HepG2 (cell line): ENCODE results near the gene LCTL. TPM values are rescaled to one million over a fixed set of nuclear protein-coding genes. Genes with fewer than 3 reads are reported as not detected.

Experiments
- ATAC-seq: fragments of 200-7000 bp; cut with Tn5 transposase; 3 replicates; pipeline ENCODE4 v1.9.1; 2020; ENCODE audit warnings: mild to moderate bottlenecking, moderate library complexity
- BruUV-seq: library from RNA; stranded (reverse); fragments of 400-500 nt; replicated peaks from 2 replicates; lab custom pipeline; 2021; lab: Mats Ljungman, UMichigan
- CTCF ChIA-PET: fragments of 300-600 bp; formaldehyde crosslinking; extraction: SDS; loops from one replicate; lab custom pipeline; 2021; ENCODE audit warnings: low total read pairs, inconsistent platforms, low intra/inter-chr PET ratio; lab: Yijun Ruan, JAX
- POLR2A ChIA-PET: fragments of 350-600 bp; sonication (Branson Sonifier 250); formaldehyde crosslinking; loops from one replicate; lab custom pipeline; 2020; ENCODE audit warnings: antibody characterized with exemption, inconsistent platforms; lab: Yijun Ruan, JAX
- DNase-seq: peaks from one replicate; pipeline ENCODE4 v3.0.0-alpha.2; 2015; ENCODE audit warnings: low spot score
- FAIRE-seq: peaks from 3 replicates; lab custom pipeline; 2011; peaks lifted over from hg19 to GRCh38; lab: Jason Lieb, UNC
- H2AFZ ChIP-seq: one replicate; pipeline ENCODE4 v1.6.1; 2011; ENCODE audit warnings: low read length, inconsistent platforms
- H3K27ac ChIP-seq: fragments of 300-600 bp; 3 replicates; pipeline ENCODE4 v1.8.0; 2011; ENCODE audit warnings: mixed run types, mild to moderate bottlenecking, mixed read lengths, low read length, inconsistent platforms; ENCODE audit not compliant: insufficient read depth; ENCODE audit errors: extremely low read length
- H3K27me3 ChIP-seq, 2 experiments: fragments of 200-600 bp in 1 of 2; 2 replicates in 1 of 2; 3 replicates in 1 of 2; pipeline versions ENCODE4 v1.6.0 to v1.8.0; 2011; ENCODE audit warnings: low read length in 2 of 2, mild to moderate bottlenecking in 2 of 2, moderate library complexity in 2 of 2, inconsistent platforms in 1 of 2; ENCODE audit not compliant: insufficient read depth in 2 of 2, control insufficient read depth in 1 of 2
- H3K36me3 ChIP-seq, 2 experiments: fragments of 200-600 bp in 1 of 2; replicated peaks in 1 of 2; 2 replicates in 1 of 2; 3 replicates in 1 of 2; pipeline versions ENCODE4 v1.5.1 to v1.8.0; 2011; ENCODE audit warnings: low read length in 2 of 2, inconsistent platforms in 1 of 2; ENCODE audit not compliant: insufficient read depth in 2 of 2, control insufficient read depth in 1 of 2
- H3K4me1 ChIP-seq: 2 replicates; pipeline ENCODE4 v1.5.1; 2012; ENCODE audit warnings: low read length, inconsistent platforms; ENCODE audit not compliant: insufficient read depth
- H3K4me2 ChIP-seq: 2 replicates; pipeline ENCODE4 v1.6.0; 2011; ENCODE audit warnings: low read depth, low read length, inconsistent platforms
- H3K4me3 ChIP-seq, 3 experiments: fragments of 200-600 bp in 1 of 3; sonication (generic), shearing (Covaris generic) in 1 of 3; replicated peaks in 1 of 3; 2 replicates each; pipeline ENCODE4 v1.5.1; 2011 to 2016; ENCODE audit warnings: low read length in 3 of 3, inconsistent platforms in 2 of 3, low read depth in 2 of 3, mild to moderate bottlenecking in 2 of 3, control low read depth in 1 of 3, mixed read lengths in 1 of 3; ENCODE audit not compliant: insufficient read depth in 1 of 3
- H3K79me2 ChIP-seq: one replicate; pipeline ENCODE4 v1.6.1; 2011; ENCODE audit warnings: low read length, inconsistent platforms; ENCODE audit not compliant: insufficient read depth
- H3K9ac ChIP-seq: 2 replicates; pipeline ENCODE4 v1.6.0; 2011; ENCODE audit warnings: mild to moderate bottlenecking, low read depth, low read length, inconsistent platforms; ENCODE audit not compliant: insufficient read depth
- H3K9me3 ChIP-seq: 2 replicates; pipeline ENCODE4 v1.5.1; 2012; ENCODE audit warnings: mild to moderate bottlenecking, low read length
- H4K20me1 ChIP-seq: 2 replicates; pipeline ENCODE4 v1.6.0; 2011; ENCODE audit warnings: inconsistent platforms, mild to moderate bottlenecking, low read length, moderate library complexity; ENCODE audit not compliant: insufficient read depth
- ARNT2 ChIP-seq: sonication (generic); formaldehyde crosslinking; IDR thresholded peaks from 2 replicates; pipeline ENCODE4 v1.8.0; 2022; ENCODE audit warnings: mild to moderate bottlenecking, low read depth, missing genetic modification reagents, moderate library complexity
- CEBPG ChIP-seq: IDR thresholded peaks from 2 replicates; pipeline ENCODE4 v1.6.1; 2016
- CERS6 ChIP-seq: sonication (generic); formaldehyde crosslinking; IDR thresholded peaks from 2 replicates; pipeline ENCODE4 v1.5.0; 2020; ENCODE audit warnings: missing genetic modification reagents
- HOXA3 ChIP-seq: sonication (generic); formaldehyde crosslinking; IDR thresholded peaks from 2 replicates; pipeline ENCODE4 v1.5.0; 2020; ENCODE audit warnings: missing genetic modification reagents
- HOXA7 ChIP-seq: sonication (generic); formaldehyde crosslinking; IDR thresholded peaks from 2 replicates; pipeline ENCODE4 v1.8.1; 2022; ENCODE audit warnings: mild to moderate bottlenecking, missing genetic modification reagents, moderate library complexity
- REL ChIP-seq: sonication (generic); formaldehyde crosslinking; conservative IDR thresholded peaks from 2 replicates; pipeline ENCODE4 v1.8.0; 2022; ENCODE audit warnings: mild to moderate bottlenecking, missing genetic modification reagents, moderate library complexity
- SKIL ChIP-seq: sonication (generic); formaldehyde crosslinking; IDR thresholded peaks from 2 replicates; pipeline ENCODE4 v1.8.0; 2022; ENCODE audit warnings: missing genetic modification reagents, mild to moderate bottlenecking, moderate library complexity, borderline replicate concordance
- SRY ChIP-seq: sonication (generic); formaldehyde crosslinking; IDR thresholded peaks from 2 replicates; pipeline ENCODE4 v1.8.0; 2022; ENCODE audit warnings: mild to moderate bottlenecking, missing genetic modification reagents
- U2AF1 ChIP-seq: fragments of 200-400 bp; formaldehyde crosslinking; optimal IDR thresholded peaks from 2 replicates; pipeline ENCODE3; 2017; ENCODE audit warnings: mild to moderate bottlenecking, low read depth, low read length
- ZNF382 ChIP-seq: sonication (generic); formaldehyde crosslinking; IDR thresholded peaks from 2 replicates; pipeline ENCODE4 v1.5.0; 2020; ENCODE audit warnings: missing genetic modification reagents, mild to moderate bottlenecking, borderline replicate concordance
- ZNF430 ChIP-seq: sonication (generic); formaldehyde crosslinking; IDR thresholded peaks from 2 replicates; pipeline ENCODE4 v1.9.0; 2021; ENCODE audit warnings: mild to moderate bottlenecking, missing genetic modification reagents
- ZNF530 ChIP-seq: sonication (generic); formaldehyde crosslinking; IDR thresholded peaks from 2 replicates; pipeline ENCODE4 v1.5.0; 2020; ENCODE audit warnings: low read depth, mild to moderate bottlenecking, missing genetic modification reagents
- WGBS: methylation state at CpG from one replicate; pipeline ENCODE4 v1.1.6; 2017; ENCODE audit warnings: low lambda C conversion rate; 5-methylcytosine and 5-hydroxymethylcytosine counted together
- in situ Hi-C: cut with HindIII; loops from 2 replicates; pipeline ENCODE4 v1.10.0; 2017; ENCODE audit warnings: low pct_unique_long_range_greater_than_20kb; ENCODE audit not compliant: extremely low pct_ligation_motif_present
- intact Hi-C: fragments of 100-400 bp; cut with micrococcal nuclease; formaldehyde crosslinking; loops from one replicate; pipeline ENCODE4 v1.10.0; 2022; ENCODE audit not compliant: unreplicated experiment
- polyA plus RNA-seq, 8 experiments: library from polyadenylated mRNA; depleted of rRNA in 3 of 8; stranded (reverse) in 7 of 8; unstranded in 1 of 8; fragments of >200 nt; fragmentation: Illumina TruSeq in 4 of 8; extraction: Trizol in 4 of 8; gene quantifications; 2 replicates each; pipeline versions ENCODE4 v1.2.1 to v1.2.3, GENCODE V29; 2011 to 2016; ENCODE audit warnings: low read depth in 4 of 8, missing spikeins in 1 of 8, mixed read lengths in 1 of 8; ENCODE audit not compliant: insufficient read depth in 1 of 8
- total RNA-seq, 5 experiments: library from RNA; depleted of rRNA; stranded (reverse); fragments of >200 nt; fragmentation: Illumina TruSeq; extraction: Trizol; gene quantifications; 2 replicates each; pipeline ENCODE4 v1.2.3, GENCODE V29; 2016; ENCODE audit warnings: low read depth in 1 of 5
- TF ChIP-seq, protein P1 (sequence below): sonication (generic); formaldehyde crosslinking; IDR thresholded peaks from 2 replicates; pipeline ENCODE4 v1.4.0; 2020; ENCODE audit warnings: missing genetic modification reagents, borderline replicate concordance
- TF ChIP-seq, protein P2 (sequence below): sonication (generic); formaldehyde crosslinking; conservative IDR thresholded peaks from 2 replicates; pipeline ENCODE4 v1.4.0; 2020; ENCODE audit warnings: missing genetic modification reagents
- TF ChIP-seq, protein P3 (sequence below): IDR thresholded peaks from 2 replicates; pipeline ENCODE4 v1.6.1; 2016; ENCODE audit warnings: low read depth, borderline replicate concordance
- TF ChIP-seq, protein P4 (sequence below): sonication (generic); formaldehyde crosslinking; IDR thresholded peaks from 2 replicates; pipeline ENCODE4 v1.9.0; 2022; ENCODE audit warnings: missing genetic modification reagents, mild to moderate bottlenecking, borderline replicate concordance

LCTL gene
- total and polyA plus RNA-seq, 2 of the 13 experiments (the other 11 are each of a cell fraction or from before 2014, with no cell fraction given): 0.96 to 1.4 TPM

DNA sequence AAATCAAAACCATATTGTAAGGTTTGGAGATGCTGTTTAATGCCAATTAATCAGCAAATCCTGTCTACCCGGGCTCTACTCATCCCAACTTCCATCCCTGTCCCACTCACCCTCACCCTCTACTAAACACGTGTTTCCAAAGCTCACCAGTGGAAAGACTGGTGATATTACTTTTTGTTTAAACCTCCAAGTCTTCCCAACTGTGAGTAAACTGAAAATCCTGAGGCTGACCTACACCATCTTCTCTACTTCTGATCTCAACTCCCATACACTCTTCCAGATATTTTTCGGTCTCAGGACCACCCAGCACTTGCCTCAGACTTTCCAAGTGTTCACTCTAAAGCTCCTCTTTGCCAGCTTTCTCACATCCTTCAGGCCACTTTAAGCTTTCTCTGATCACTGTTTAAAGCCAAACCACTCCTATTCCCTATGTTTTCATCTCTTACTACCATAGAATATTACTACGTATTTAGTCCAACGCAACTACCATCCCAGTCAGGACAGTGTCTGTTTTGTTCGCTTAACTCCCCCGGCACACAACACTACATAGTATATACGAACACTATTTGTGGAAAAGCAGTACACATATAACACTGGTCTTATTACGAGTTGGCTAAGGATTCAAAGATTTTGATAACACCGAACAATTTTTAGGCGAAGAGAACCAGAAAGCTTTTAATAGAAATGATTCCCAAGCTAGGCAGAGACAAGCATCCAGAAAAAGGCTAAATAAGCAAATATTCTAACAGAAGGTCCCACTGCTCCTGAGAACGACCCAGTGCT lies 61.8 kb downstream of the LCTL start:
- ChIA-PET CTCF (no interaction called here), POLR2A (interaction anchor here (0.5 to 1.3 kb wide), 2 partner anchors 9 to 121 kb away, joined by 3 read pairs; no protein-coding TSS in a partner anchor)
- ATAC-seq (no peak), FAIRE-seq (no peak), DNase-seq (no peak)
- Histone ChIP-seq H3K4me1 (peaks cover 50% of the 10 kb centered on the region), H2AFZ (no peak overlapping the region), H3K4me3 (peak overlapping the region; percentile 69 to 100 (median 88)), H4K20me1 (peaks cover 31% of the 10 kb centered on the region), H3K27ac (peak overlapping the region; percentile 89), H3K4me2 (peak overlapping the region; percentile 93), H3K27me3 (peaks cover 0 to 5% of the 10 kb centered on the region in 2 experiments; a peak in 1 of 5 replicates), H3K79me2 (peaks cover 55% of the 10 kb centered on the region), H3K9me3 (no peaks in the 10 kb centered on the region), H3K9ac (peak overlapping the region; percentile 96), H3K36me3 (peaks cover 6 to 42% of the 10 kb centered on the region in 2 experiments; a peak in 4 of 5 replicates)
- in situ Hi-C loops (no loop called here), intact Hi-C loops (no loop called here)
- under 1% methylated on average over 12 of the region's 12 CpGs for WGBS
- BruUV-seq: TSS peak; percentile 69
- TF ChIP-seq SRY (CRISPR knock-in tag) (no peak), REL (CRISPR knock-in tag) (no peak), CERS6 (CRISPR knock-in tag) (no peak), ZNF382 (no peak), ARNT2 (0 out of 2 replicates have a peak, but pooled peaks have one; percentile 30), ZNF530 (no peak), HOXA7 (CRISPR knock-in tag) (no peak), ZNF430 (CRISPR knock-in tag) (no peak), U2AF1 (peak; percentile 66), CEBPG (CRISPR knock-in tag) (no peak), HOXA3 (no peak), SKIL (CRISPR knock-in tag) (no peak)
- TF ChIP-seq, protein P1, sequence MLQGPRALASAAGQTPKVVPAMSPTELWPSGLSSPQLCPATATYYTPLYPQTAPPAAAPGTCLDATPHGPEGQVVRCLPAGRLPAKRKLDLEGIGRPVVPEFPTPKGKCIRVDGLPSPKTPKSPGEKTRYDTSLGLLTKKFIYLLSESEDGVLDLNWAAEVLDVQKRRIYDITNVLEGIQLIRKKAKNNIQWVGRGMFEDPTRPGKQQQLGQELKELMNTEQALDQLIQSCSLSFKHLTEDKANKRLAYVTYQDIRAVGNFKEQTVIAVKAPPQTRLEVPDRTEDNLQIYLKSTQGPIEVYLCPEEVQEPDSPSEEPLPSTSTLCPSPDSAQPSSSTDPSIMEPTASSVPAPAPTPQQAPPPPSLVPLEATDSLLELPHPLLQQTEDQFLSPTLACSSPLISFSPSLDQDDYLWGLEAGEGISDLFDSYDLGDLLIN (CRISPR knock-in tag): no peak
- TF ChIP-seq, protein P2, sequence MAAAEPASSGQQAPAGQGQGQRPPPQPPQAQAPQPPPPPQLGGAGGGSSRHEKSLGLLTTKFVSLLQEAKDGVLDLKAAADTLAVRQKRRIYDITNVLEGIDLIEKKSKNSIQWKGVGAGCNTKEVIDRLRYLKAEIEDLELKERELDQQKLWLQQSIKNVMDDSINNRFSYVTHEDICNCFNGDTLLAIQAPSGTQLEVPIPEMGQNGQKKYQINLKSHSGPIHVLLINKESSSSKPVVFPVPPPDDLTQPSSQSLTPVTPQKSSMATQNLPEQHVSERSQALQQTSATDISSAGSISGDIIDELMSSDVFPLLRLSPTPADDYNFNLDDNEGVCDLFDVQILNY (CRISPR knock-in tag): no peak
- TF ChIP-seq, protein P3, sequence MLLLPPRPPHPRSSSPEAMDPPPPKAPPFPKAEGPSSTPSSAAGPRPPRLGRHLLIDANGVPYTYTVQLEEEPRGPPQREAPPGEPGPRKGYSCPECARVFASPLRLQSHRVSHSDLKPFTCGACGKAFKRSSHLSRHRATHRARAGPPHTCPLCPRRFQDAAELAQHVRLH: no peak
- TF ChIP-seq, protein P4, sequence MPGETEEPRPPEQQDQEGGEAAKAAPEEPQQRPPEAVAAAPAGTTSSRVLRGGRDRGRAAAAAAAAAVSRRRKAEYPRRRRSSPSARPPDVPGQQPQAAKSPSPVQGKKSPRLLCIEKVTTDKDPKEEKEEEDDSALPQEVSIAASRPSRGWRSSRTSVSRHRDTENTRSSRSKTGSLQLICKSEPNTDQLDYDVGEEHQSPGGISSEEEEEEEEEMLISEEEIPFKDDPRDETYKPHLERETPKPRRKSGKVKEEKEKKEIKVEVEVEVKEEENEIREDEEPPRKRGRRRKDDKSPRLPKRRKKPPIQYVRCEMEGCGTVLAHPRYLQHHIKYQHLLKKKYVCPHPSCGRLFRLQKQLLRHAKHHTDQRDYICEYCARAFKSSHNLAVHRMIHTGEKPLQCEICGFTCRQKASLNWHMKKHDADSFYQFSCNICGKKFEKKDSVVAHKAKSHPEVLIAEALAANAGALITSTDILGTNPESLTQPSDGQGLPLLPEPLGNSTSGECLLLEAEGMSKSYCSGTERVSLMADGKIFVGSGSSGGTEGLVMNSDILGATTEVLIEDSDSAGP (CRISPR knock-in tag): no peak
